ENCODE data around the gene ACTL6B.

GRCh38 chr7:100694098-100694745 is 38.0 kb upstream of the ACTL6B start, which contains the start of gene GIGYF1:
- TF ChIP-seq CTCF (IDR thresholded peaks at IDR 0.05 in 8 of 11, conservative IDR thresholded peaks at IDR 0.05 in 3 of 11) (no peak), POLR2A (IDR thresholded peaks at IDR 0.05) (no peak), POLR2AphosphoS5 (IDR thresholded peaks at IDR 0.05) (peak; percentile 14 to 65 (median 53))
